Stimulated activated memory B cell treated with anti-CD40 and anti-IgM and Interleukin-4, amounts not matched to agents 10 μg/mL and 1 μg/mL and 100 μg/mL, for 72 hours (primary cell): Measurements from ENCODE around the gene PELI2.

Source experiments
- ATAC-seq: fragments of 150-1000 bp; cut with Tn5 transposase; 2 replicates; pipeline ENCODE4 v1.10.0; 2021
- H3K27ac Mint-ChIP-seq: one replicate; pipeline ENCODE4 v1.8.0; 2022; ENCODE audit warnings: mild to moderate bottlenecking, mixed read lengths
- H3K27me3 Mint-ChIP-seq: one replicate; pipeline ENCODE4 v1.8.0; 2022; ENCODE audit warnings: mixed read lengths
- H3K36me3 Mint-ChIP-seq: one replicate; pipeline ENCODE4 v1.8.0; 2022; ENCODE audit warnings: mixed read lengths
- H3K4me1 Mint-ChIP-seq: one replicate; pipeline ENCODE4 v1.8.0; 2022; ENCODE audit warnings: mixed read lengths
- H3K4me3 Mint-ChIP-seq: one replicate; pipeline ENCODE4 v1.8.0; 2022; ENCODE audit warnings: mild to moderate bottlenecking, moderate library complexity, mixed read lengths
- H3K9me3 Mint-ChIP-seq: one replicate; pipeline ENCODE4 v1.8.0; 2022; ENCODE audit warnings: mixed read lengths

The PELI2 gene

GRCh38 chr14:56210571-56210970 is 92.4 kb downstream of the PELI2 start:
- H3K4me3 Mint-ChIP-seq: no peak overlapping the region
- no peaks in the 10 kb centered on the region for H3K27me3 Mint-ChIP-seq
- peaks cover 6% of the 10 kb centered on the region for H3K4me1 Mint-ChIP-seq
- no peaks in the 10 kb centered on the region for H3K9me3 Mint-ChIP-seq
- no peak for ATAC-seq
- no peaks in the 10 kb centered on the region for H3K36me3 Mint-ChIP-seq
- no peak overlapping the region for H3K27ac Mint-ChIP-seq

- no peak for ATAC-seq
- H3K9me3 Mint-ChIP-seq: no peaks in the 10 kb centered on the region
These were observed 92.9 kb downstream of the PELI2 start for GRCh38 chr14:56211084-56211483.

GRCh38 chr14:56211844-56212243 is 93.6 kb downstream of the PELI2 start:
- Mint-ChIP-seq H3K36me3 (no peaks in the 10 kb centered on the region), H3K27ac (no peak overlapping the region), H3K4me1 (peaks cover 6% of the 10 kb centered on the region), H3K27me3 (no peaks in the 10 kb centered on the region), H3K9me3 (no peaks in the 10 kb centered on the region), H3K4me3 (no peak overlapping the region)
- no peak for ATAC-seq

More at GRCh38 chr14:56211084-56211483, 92.9 kb downstream of the PELI2 start:
- Mint-ChIP-seq H3K27me3 (no peaks in the 10 kb centered on the region), H3K4me1 (peaks cover 6% of the 10 kb centered on the region), H3K27ac (no peak overlapping the region), H3K4me3 (no peak overlapping the region), H3K36me3 (no peaks in the 10 kb centered on the region)

- Mint-ChIP-seq H3K4me3 (no peak overlapping the region), H3K36me3 (no peaks in the 10 kb centered on the region), H3K9me3 (no peaks in the 10 kb centered on the region), H3K27ac (no peak overlapping the region), H3K4me1 (peaks cover 6% of the 10 kb centered on the region), H3K27me3 (no peaks in the 10 kb centered on the region)
- ATAC-seq: no peak
These were observed 94.3 kb downstream of the PELI2 start for GRCh38 chr14:56212521-56212920.

GRCh38 chr14:56213306-56213705 is 95.1 kb downstream of the PELI2 start:
- H3K4me3 Mint-ChIP-seq: no peak overlapping the region
- no peaks in the 10 kb centered on the region for H3K36me3 Mint-ChIP-seq
- ATAC-seq: no peak
- H3K9me3 Mint-ChIP-seq: no peaks in the 10 kb centered on the region
- peaks cover under 1% of the 10 kb centered on the region for H3K4me1 Mint-ChIP-seq
- no peak overlapping the region for H3K27ac Mint-ChIP-seq
- no peaks in the 10 kb centered on the region for H3K27me3 Mint-ChIP-seq

- Mint-ChIP-seq H3K4me1 (no peaks in the 10 kb centered on the region), H3K27me3 (no peaks in the 10 kb centered on the region), H3K36me3 (no peaks in the 10 kb centered on the region), H3K4me3 (no peak overlapping the region), H3K27ac (no peak overlapping the region), H3K9me3 (no peaks in the 10 kb centered on the region)
- no peak for ATAC-seq
These were observed 97.0 kb downstream of the PELI2 start for GRCh38 chr14:56215180-56215579.

GRCh38 chr14:56216626-56217379 is 98.6 kb downstream of the PELI2 start:
- Mint-ChIP-seq H3K27me3 (no peaks in the 10 kb centered on the region), H3K36me3 (no peaks in the 10 kb centered on the region), H3K27ac (no peak overlapping the region), H3K4me3 (no peak overlapping the region), H3K4me1 (no peaks in the 10 kb centered on the region), H3K9me3 (no peaks in the 10 kb centered on the region)
- no peak for ATAC-seq

- no peak for ATAC-seq
- Mint-ChIP-seq H3K36me3 (no peaks in the 10 kb centered on the region), H3K4me3 (no peak overlapping the region), H3K9me3 (no peaks in the 10 kb centered on the region), H3K4me1 (no peaks in the 10 kb centered on the region), H3K27me3 (no peaks in the 10 kb centered on the region), H3K27ac (no peak overlapping the region)
These were observed 99.3 kb downstream of the PELI2 start for GRCh38 chr14:56217380-56218045.

GRCh38 chr14:56219666-56220413 is 101.6 kb downstream of the PELI2 start:
- no peak overlapping the region for H3K27ac Mint-ChIP-seq
- peaks cover 1% of the 10 kb centered on the region for H3K36me3 Mint-ChIP-seq
- no peak overlapping the region for H3K4me3 Mint-ChIP-seq
- H3K27me3 Mint-ChIP-seq: no peaks in the 10 kb centered on the region
- no peaks in the 10 kb centered on the region for H3K9me3 Mint-ChIP-seq
- H3K4me1 Mint-ChIP-seq: peaks cover under 1% of the 10 kb centered on the region
- ATAC-seq: no peak

- Mint-ChIP-seq H3K27me3 (no peaks in the 10 kb centered on the region), H3K27ac (no peak overlapping the region), H3K4me1 (peaks cover 5% of the 10 kb centered on the region), H3K36me3 (peaks cover 7% of the 10 kb centered on the region), H3K4me3 (no peak overlapping the region), H3K9me3 (no peaks in the 10 kb centered on the region)
- ATAC-seq: no peak
These were observed 103.3 kb downstream of the PELI2 start for GRCh38 chr14:56221382-56222128.

GRCh38 chr14:56224229-56224628 is 106.0 kb downstream of the PELI2 start:
- peaks cover 5% of the 10 kb centered on the region for H3K4me1 Mint-ChIP-seq
- H3K36me3 Mint-ChIP-seq: peaks cover 11% of the 10 kb centered on the region
- H3K27ac Mint-ChIP-seq: no peak overlapping the region
- no peaks in the 10 kb centered on the region for H3K27me3 Mint-ChIP-seq
- no peak overlapping the region for H3K4me3 Mint-ChIP-seq
- no peak for ATAC-seq
- H3K9me3 Mint-ChIP-seq: no peaks in the 10 kb centered on the region

GRCh38 chr14:56224691-56225681 is 106.8 kb downstream of the PELI2 start:
- ATAC-seq: no peak
- Mint-ChIP-seq H3K27ac (no peak overlapping the region), H3K4me3 (no peak overlapping the region), H3K27me3 (no peaks in the 10 kb centered on the region), H3K4me1 (peaks cover 5% of the 10 kb centered on the region), H3K9me3 (no peaks in the 10 kb centered on the region), H3K36me3 (peaks cover 11% of the 10 kb centered on the region)

GRCh38 chr14:56235388-56235787 is 117.2 kb downstream of the PELI2 start:
- no peak overlapping the region for H3K4me3 Mint-ChIP-seq
- peaks cover 4% of the 10 kb centered on the region for H3K9me3 Mint-ChIP-seq
- no peak overlapping the region for H3K27ac Mint-ChIP-seq
- H3K27me3 Mint-ChIP-seq: no peaks in the 10 kb centered on the region
- ATAC-seq: no peak
- H3K4me1 Mint-ChIP-seq: no peaks in the 10 kb centered on the region
- peaks cover 5% of the 10 kb centered on the region for H3K36me3 Mint-ChIP-seq

GRCh38 chr14:56237398-56237797 is 119.2 kb downstream of the PELI2 start:
- Mint-ChIP-seq H3K4me3 (no peak overlapping the region), H3K27ac (no peak overlapping the region), H3K9me3 (peaks cover 4% of the 10 kb centered on the region), H3K27me3 (no peaks in the 10 kb centered on the region), H3K36me3 (peaks cover 17% of the 10 kb centered on the region), H3K4me1 (no peaks in the 10 kb centered on the region)
- no peak for ATAC-seq
